HCEC 1CT (cell line): Measurements from ENCODE around the gene SFTA2.
"Not testable (repeated sequence)": the region's sequence is repeated elsewhere in the genome, so short reads cannot be mapped to it uniquely, and the experiment has no call there.

Source experiments
- DNase-seq: peaks from one replicate; pipeline ENCODE4 v3.0.0-alpha.2; 2017

SFTA2 gene

DNA sequence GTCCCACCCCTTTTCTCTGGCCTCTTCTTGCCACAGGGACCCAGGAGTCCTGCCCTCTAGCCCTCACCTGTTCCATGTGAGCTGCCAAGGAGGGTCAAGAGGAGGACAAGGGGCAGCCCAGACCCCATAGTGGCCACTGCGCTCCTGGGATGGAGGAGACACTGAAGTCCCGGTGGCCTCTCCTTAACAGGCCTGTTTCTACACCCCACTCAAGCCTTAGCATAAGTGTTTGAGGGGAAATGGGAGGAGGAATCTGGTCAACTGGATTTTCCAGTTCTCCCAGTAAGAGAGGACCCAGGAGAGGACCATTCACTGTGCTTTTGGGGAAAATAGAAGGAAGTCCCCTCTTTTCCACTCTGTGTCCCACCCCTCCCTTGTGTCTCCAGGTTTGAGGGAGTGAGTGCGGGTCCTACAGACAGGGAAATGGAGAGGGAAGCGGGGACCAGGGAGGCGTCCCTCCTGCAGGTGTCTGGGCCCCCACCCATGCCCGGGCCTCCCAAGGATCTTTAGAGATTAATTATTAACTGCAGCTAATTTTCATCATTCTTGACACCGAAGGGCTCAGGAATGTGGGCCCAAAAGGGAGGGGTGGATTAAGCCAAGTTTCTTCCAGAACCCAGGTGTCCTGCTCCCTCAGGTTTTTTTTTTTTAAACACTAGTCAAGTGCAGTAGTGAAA lies at the start of gene SFTA2:
SFTA2 (minus strand) TSS at position 202 of the 677 bp plus-strand sequence; CDS start at position 128, 74 bp downstream.
- no peak for DNase-seq

DNA sequence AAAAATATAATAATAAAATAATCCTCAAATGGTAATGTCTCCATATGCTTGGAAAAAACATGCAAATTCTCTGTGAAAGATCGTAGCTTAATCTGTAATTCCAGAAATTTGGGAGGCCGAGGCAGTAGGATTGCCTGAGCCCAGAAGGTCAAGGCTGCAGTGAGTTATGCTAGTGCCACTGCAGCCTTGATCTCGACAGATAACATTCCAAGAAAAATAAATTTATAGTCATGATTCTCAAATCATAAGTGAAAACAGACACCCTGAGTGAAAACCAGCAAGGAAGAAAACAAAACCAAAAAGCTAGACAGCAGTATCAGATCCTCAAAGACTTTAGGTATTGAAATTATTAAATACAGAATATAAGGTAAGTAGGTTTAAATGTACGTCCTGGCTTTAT lies 47.7 kb upstream of the SFTA2 start:
- no peak for DNase-seq

DNA sequence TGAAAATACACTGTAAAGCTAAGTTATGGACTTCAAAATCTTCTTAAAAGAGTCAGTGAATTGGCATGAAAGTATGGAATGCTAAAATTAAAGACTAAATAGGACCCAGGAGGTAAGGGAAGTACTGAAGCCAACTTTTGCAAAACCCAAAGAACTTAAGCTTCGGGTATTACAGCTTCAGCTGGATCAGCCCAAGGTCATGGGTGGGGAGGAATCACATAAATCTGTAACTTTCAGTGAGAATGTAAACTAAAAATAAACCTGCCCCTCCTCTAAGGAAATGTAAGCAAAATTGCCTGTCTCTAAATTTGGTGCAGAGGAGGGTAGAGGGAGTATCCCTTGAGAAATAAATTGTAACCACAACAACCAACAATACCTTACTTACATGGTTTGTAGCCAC lies 47.2 kb upstream of the SFTA2 start:
- no peak for DNase-seq

DNA sequence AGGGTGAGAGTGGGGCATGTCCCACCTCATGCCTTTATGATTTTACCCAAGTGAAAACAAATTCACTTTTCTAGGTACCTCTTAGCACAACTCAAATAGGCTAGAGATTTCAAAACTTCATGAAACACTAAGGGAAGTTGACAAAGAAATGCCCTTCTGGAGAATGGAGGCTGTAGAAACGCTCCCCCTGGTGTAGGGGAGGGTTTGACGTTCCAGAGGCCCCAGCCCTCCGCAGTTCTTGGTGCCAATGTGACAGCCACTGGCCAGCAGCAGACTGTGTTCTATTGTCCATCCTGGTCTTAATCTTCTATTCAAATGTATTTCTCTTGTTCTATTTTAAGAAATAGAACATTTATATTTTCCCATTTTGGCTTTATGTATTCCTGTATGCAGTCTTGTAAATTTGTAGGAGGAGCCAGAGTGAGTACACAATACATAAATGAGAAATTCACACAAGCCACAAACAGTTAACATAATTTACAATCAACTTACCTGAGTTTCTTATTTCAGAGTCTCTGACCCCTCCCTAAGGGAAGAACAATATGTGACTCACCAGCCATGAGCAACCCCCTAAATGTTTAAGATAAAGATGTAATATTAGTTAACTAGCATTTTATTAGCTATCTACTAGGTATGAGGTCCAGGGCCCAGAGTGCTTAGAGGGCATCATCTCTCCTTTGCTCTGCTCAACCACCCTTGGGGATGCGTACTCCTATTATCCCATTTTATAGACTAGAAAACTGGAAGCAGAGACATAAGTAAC lies 42.7 kb upstream of the SFTA2 start:
- no peak for DNase-seq

DNA sequence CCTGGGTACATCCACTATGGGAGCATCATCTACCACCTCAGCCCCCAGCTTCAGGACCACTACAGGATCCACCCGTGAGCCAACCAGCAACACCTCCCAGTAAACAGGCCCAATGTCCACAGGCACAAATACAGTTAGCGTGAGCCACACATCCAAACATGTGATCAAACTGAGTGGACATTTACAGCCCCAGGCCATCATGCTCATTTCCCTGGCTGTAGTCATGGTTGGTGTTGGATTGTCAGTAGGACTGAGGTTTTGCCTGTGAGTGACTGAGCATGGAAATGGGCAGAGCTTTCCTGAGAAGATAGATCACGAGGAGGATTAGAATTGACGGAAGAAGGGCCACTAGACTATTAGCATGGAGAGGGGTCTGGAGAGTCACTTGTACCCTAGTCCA lies 40.8 kb upstream of the SFTA2 start:
- no peak for DNase-seq

DNA sequence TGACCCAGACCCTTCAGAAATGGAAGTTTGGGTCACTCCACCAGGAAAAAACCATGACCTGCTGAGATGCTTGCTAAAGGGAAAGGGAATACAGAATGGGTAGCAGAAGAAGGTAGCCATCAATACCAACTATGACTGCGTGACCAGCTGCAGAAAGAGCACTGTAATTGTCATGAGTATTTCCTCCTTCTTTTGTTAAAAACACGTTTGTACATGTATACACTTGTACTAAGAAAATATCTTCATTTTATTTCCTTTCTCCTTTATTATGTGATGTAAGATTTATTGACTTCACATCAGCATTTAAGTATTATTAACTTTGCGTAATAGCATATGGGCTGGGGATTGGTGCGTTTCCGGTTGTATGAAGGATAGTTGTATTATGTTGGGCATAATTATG lies 39.0 kb upstream of the SFTA2 start:
- no peak for DNase-seq

DNA sequence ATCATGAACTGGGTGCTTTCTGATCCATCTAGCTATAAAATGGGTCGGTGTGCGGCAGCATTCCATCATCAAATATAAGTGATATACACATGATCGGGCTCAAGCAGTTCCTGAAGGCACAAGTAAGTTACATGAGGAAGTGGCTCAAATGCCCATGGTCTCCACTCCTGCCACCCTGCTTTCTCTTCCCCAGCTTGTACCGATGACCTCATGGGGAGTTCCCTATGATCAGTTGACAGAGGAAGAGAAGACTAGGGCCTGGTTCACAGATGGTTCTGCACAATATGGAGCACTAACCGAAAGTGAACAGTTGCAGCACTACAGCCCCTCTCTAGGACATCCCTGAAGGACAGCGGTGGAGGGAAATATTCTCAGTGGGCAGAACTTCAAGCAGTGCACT lies 37.2 kb upstream of the SFTA2 start:
- DNase-seq = not testable (repeated sequence)

DNA sequence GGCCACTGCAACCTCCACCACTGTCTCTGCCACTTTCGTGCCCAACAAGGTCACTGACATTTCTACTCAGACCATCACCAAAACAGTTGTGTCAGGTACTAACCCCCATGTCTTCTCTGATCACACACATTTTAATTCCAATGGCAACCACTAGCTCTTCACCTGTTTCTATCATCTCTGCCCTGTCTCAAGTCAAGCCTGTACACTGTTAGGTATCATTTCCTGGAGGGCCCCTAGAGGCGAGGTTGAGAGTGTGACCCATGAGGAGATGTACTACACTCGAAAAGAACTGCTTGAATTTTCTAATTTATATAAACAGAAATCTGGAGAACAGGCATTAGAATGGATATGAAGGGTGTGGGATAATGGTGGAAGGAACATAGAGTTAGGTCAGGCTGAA lies 34.2 kb upstream of the SFTA2 start:
- DNase-seq = no peak

DNA sequence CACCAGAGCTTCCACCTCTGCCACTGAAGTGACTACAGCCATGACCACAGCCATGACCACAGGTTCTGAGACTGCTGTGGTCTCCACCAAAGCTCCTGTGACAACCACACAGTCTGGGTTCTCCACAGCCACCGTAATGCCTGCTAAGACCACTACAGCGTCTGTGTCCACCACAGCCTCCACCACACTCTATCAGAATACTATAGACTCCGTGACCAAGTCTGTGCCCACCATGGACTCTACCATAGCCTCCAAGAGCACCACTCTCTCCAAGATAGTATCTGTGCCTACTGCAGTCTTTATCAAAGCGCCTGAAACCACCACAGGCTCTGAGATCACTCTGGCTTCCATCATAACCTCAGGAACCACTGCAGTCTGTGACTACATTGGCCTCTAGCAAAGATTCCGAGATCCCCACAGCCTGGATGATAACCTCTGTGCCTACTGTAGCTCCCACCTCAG lies 33.2 kb upstream of the SFTA2 start:
- DNase-seq = no peak

DNA sequence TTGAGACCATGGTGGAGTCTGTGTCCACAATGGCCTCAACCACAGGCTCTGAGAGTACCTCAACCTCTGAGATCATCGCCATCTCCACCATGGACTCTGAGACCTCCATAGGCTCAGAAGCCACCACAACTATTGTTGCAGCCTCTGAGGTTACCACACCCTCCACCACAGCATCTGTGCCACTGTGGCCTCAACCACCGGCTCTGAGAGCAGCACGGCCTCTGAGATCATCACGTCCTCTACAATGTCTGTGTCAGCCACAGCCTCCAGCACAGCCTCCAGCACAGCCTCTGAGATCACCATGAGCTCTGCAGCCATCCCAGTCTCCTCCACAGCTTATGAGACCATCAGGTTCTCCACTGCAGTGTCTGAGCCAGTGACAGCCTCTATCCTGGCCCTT lies 32.1 kb upstream of the SFTA2 start:
- no peak for DNase-seq

DNA sequence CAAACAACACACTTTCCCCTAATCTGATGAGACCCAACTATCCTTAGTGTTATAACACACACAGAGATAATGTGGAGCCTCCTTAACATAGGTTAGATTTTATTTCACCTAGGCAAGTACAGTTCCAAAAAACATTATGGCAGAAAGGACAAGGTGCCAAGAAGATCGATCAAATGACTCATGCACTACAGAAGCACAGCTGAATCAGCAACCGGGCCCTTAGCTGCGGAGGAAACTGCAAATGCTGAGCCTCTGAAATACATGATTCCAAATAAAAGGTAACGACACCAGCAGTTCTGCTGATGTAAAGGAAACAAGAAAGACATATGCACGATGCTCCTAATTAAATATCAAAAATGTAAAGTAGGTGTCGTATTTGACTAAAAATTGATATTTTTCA lies 31.7 kb upstream of the SFTA2 start:
- DNase-seq = peak; percentile 45

DNA sequence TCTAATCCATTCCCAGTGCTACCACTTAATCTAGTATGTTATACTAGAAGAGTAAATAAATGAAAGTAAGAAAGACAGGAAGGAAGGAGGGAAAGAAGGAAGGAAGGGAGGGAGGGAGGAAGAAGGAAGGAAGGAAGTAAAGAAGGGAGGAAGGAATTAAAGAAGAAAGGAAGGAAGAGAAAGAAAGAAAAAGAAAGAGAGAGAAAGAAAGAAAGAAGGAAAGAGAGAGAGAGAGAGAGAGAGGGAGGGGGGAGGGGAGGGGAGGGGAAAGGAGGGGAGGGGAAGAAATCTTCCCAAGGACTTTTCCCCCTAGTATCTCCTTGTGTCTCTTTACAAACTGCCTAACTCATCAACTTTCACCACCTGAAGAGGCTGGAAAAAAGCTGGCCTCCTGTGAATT lies 30.7 kb upstream of the SFTA2 start:
- DNase-seq = no peak

DNA sequence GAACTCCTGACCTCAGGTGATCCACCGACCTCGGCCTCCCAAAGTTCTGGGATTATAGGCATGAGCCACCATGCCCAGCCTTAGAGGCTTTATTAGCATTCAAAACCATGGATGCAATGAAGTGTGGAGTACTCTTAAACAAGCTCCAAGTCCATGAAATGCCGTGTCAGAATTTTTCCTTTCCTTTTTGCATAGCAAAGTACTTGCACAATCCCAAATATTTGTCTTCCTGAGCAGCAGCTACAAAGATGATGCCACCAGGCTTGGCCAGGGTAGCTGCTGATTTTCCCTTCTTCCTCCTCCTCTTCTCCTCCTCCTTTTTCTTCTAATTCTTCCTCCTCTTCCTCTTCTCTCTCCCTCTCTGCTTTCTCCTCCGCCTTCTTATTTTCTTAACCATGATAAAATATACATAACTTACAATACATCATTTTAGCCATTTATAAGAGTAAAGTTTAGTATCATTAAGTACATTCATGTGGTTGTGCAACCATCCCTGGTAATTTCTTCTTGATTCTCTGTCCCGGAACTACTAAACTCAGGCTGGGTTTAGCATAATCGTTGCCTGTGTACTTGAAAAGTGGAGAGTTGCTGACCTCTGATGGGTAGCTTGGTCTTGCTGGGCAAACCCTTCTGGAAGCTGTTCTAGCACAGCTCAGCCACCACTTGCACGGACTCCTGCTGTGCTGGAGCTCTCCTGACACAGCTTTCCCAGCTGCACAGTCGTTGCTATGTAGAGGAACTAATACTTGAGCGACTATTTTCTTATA lies 29.1 kb upstream of the SFTA2 start:
- no peak for DNase-seq

DNA sequence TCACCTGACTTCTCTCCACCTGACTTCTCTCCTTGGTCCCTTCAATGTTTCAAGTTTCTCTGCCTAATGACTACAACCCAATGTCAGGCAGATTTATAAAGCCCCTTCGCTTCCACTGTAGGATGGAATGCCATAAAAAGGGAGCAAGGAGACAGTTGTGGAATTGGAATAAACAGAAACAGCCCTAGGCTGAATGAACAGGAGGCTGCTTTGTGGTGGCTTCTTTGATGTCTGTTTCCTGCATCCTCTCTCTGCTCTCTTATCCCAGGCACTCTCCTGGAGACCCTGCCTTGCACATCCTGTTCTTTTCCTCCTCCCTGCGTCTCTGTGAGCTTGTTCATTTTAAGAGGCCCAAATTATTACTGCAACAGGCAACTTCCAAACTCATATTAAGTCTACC lies 25.7 kb upstream of the SFTA2 start:
- no peak for DNase-seq

DNA sequence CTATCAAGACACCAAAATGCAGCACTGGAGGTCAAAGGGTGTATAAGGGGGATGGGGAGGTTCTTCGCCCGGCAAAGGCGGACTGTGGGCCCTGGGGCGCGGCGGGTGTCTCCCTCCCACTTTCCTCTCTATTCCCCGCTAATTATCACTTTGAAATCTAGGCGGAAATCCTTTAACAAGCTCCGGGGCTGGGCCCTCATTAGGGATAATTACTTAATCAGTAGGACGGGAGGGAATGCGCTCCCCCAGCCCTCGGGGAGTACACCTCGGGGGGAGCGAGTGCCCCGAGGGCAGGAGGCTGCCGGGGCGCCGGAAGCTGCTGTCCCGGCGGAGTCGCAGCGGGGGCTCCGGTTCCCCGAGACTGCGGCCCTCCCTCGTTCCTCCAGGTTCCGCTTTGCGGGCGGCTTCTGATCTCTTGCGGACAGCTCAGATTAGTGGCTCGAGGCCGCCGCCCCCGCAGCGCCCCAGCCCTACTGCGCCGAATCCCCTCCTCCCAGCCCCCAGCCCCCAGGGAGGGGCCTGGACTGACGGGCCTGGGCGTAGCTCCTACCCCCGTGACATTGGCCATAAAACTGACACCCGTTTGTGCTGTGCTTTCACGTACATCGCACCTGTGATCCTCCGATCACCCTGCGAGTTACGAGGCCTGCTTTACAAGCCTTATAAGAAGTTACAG lies 23.5 kb upstream of the SFTA2 start:
- no peak for DNase-seq

DNA sequence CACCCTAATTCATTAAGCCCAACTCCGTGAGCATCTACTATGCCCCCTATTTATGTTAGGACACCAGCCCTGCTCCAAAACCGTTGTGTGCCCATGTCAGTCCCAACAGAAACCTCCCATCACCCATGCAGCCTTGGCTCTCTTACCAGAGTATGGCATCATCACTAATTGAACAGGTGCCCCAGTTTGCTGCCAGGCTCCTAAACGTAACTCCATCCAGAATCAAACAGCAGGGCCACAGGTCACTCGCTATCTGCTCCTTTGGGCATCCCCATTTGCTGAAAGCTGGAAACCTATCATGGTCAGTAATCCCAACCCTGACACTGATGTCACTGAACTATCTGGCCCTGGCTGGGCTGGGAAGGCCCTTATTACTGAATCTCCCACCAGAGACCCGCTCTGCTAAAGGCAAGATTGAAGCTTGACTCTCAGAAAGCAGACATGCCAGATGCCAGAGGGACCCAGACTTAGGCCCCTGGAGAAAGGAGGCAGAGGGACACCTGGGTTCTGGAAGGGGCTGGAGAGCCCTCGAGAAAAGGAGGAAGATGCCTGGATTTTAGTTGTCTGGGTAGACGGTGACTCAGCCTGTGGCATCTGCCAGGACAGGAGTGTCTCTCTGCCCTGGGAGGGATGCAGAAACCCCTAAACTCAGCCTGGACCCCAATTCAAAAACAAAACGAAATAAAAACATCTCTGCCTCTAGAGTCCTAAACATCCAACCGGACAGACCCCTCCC lies 22.8 kb upstream of the SFTA2 start:
- no peak for DNase-seq

DNA sequence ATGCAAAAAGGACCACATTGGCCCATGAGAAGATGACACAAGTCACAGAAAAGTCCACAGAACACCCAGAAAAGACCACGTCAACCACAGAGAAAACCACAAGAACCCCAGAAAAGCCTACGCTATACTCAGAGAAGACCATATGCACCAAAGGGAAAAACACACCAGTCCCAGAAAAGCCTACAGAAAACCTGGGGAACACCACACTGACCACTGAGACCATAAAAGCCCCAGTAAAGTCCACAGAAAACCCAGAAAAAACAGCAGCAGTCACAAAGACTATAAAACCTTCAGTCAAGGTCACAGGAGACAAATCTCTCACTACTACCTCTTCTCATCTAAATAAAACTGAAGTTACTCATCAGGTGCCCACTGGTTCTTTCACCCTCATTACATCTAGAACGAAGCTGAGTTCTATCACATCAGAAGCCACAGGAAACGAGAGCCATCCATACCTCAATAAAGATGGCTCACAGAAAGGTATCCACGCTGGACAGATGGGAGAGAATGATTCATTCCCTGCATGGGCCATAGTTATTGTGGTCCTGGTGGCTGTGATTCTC lies 20.0 kb upstream of the SFTA2 start:
- no peak for DNase-seq

DNA sequence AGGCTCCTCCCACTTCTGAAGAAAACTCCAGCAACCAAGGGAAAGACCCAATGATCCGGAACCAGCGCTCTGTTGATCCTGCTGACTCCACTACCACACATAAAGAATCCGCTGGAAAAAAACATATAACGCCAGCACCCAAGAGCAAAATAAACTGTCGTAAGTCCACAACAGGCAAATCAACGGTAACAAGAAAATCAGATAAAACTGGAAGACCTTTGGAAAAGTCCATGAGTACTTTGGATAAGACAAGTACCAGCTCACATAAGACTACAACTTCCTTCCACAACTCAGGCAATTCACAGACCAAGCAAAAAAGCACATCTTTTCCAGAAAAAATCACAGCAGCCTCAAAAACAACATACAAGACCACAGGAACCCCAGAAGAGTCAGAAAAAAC lies 16.8 kb upstream of the SFTA2 start:
- DNase-seq = no peak

DNA sequence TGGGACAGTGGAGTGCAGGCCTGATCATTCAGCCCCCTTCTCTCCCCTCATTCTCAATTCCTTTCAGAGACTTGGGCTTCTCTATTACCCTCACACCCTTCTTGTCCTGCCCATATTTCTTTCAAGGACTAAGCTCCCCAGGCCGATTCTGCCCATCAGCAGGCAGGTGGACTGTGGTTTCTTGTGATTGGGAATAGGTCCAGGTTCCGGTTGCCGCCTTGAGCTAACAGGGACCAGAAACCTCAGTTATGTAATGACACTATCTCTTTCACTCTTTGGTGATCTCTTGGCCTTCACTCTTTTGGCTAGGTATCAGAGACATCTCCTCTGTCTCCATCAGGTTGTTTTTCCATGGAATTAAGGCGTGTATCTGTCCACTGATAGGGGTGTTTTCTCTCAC lies 15.3 kb upstream of the SFTA2 start:
- DNase-seq = no peak

DNA sequence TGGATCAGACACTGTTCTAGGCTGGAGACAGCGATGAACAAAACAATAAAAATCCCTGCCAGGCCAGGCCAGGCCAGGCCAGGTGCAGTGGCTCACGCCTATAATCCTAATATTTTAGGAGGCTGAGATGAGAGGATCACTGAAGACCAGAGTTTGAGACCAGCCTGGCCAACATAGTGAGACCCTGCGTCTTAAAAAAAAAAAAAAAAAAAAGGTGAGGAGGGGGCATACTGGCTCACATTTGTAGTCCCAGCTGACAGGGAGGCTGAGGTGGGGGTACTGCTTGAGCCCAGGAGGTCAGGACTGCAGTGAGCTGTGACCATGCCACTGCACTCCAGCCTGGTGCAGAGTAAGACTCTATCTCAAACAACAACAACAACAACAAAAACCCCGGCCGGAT lies 13.3 kb upstream of the SFTA2 start:
- DNase-seq = no peak

DNA sequence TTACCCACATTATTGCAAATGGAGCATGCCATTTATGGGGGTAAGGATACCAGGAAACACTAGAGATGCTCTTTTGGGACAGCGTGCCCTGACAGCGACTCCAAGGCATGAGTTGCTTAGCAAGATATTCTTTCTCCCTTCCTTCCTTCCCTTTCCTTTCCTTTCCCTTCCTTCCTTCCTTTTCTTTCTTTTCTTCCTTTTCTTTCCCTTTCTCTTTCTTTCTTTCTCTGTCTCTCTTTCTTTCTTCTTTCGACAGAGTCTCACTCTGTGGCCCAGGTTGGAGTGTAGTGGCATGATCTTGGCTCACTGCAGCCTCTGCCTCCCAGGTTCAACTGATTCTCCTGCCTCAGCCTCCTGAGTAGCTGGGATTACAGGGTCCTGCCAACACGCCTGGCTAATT lies 12.1 kb upstream of the SFTA2 start:
- no peak for DNase-seq
